EL (cell line): Measurements from ENCODE around the gene SNRPA.
A peak's percentile ranks its signal among the peaks of the same experiment; 100 is the strongest.

Experiments
- DNase-seq: peaks from one replicate; pipeline ENCODE4 v3.0.0-alpha.2; 2016

The SNRPA gene

DNA sequence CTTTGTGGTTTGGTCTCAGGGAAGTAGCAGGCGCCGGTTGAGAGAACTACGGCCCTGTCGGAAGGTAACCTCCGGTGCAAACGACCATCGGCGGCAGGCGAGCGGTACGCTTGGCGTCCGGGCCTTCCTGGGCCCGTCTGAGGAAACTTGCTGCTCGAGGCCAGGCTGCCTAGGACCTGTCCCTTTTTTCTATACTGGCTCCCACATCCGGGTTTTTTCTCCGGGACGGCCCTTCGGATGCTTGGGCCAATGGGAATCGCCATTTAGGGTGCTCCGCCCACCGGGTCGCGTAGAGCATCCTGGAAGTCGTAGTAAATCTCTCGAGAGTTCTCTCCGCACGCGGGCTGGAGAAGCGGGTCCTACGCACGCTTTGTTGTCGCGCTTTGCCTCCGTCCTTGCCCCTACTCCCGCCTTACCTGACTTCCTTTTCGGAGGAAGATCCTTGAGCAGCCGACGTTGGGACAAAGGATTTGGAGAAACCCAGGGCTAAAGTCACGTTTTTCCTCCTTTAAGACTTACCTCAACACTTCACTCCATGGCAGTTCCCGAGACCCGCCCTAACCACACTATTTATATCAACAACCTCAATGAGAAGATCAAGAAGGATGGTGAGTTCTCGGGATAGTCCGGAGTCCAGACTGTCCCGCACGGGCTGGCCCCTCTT, at the start of gene SNRPA:
Gene SNRPA (plus strand): TSS at position 330 of the 664 bp plus-strand sequence. CDS start 206 bp downstream, at position 536.
- DNase-seq = peak; percentile 98

- DNase-seq = no peak
These were observed 49.2 kb upstream of the SNRPA start for GRCh38 chr19:40701758-40702157.

GRCh38 chr19:40702337-40703012, 48.5 kb upstream of the SNRPA start:
- no peak for DNase-seq

GRCh38 chr19:40703029-40703755, 47.8 kb upstream of the SNRPA start:
- DNase-seq = no peak

DNA sequence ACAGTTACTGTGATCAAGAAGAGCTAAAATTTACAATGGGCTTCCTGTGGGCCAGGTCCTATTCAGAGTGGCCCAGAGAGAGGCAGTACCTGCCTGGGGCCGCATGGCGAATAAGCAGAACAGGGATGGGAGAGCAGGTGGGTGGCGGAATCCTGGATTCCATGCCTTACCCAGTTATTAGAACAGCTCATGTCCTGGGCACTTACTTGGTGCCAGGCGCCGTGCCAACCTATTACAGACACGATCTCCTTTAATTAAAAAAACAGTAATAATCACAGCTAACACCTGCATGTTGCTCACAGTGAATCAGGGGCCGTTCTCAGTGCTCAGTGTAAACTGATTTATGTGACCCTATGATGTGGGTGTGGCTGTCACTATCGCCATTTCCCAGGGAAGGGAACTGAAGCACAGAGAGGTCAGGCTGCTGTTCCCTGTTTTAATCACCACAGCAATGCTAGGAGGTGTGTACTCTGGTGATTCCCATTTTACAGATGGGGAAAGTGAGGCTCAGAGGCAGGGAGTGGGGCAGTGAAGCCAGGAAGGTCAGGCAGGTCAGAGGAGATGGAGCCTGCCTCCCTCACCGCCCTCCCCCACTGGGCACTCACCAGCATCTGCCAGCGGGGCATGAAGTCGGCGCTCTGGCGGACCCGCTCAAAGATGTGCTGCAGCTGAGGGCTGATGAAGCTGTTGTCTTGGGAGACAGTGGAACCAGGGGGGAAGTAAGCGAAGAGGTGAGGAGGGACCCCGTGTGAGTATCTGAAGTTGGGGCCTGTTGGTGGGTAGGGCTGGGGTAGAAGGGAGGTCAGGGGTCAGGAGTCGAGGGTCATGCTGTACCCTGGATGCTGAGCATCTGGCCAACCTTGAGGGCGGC, 46.3 kb upstream of the SNRPA start:
- no peak for DNase-seq

DNA sequence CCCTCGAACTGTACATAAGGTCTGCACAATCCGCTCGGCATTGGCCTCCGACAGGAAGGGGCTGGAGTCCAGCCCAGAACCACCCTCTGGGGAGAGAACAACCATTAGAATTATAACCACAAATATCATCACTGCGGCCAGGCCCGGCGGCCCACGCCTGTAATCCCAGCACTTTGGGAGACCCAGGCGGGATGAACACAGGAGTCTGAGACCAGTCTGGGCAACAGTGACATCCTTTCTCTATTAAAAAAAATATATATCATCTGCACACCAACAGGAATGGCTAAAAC, 45.7 kb upstream of the SNRPA start:
- DNase-seq = no peak

DNA sequence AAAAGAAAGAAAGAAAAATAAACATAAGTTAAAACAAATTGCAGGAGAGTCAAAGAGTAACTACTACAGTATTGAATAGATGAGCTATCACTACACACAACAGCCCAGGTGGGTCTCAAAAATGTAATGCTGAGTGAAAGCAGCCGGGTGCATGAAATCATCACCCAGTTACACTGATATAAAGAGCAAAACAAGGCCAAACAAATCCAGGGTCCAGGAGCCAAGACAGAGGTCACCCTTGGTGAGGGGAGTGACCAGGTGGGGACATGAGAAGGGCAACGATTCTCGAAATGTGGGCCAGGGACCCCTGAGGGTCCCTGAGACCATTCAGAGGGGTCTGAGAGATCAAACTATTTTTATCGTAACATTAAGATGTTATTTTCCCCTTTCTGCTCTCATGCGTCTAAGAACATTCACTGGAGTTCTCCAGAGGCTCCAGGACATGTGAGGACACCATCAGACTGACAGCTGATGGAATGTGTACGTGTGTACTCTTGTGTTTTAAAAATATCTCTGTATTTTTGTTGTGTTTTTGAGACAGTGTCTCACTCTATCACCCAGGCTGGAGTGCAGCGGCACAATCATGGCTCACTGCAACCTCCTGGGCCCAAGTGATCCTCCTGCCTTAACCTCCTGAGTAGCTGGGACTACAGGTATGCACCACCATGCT, 44.9 kb upstream of the SNRPA start:
- no peak for DNase-seq

DNA sequence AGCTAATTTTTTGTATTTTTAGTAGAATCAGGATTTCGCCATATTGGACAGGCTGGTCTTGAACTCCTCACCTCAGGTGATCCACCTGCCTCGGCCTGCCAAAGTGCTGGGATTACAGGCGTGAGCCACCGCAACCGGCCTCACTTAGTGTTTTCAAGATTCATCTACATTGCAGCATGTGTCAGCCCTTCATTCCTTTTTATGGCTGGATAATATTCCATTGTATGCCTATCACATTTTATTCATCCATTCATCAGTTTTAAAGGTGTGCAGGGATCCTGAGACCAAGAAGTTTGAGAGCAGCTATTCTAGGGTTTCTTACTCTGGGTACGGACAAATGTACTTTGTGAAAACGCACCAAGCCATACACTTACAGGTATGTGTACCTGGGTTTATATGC, 43.4 kb upstream of the SNRPA start:
- DNase-seq = no peak

GRCh38 chr19:40709817-40710216, 41.2 kb upstream of the SNRPA start:
- no peak for DNase-seq

GRCh38 chr19:40713939-40714338, 37.1 kb upstream of the SNRPA start:
- DNase-seq = no peak

DNA sequence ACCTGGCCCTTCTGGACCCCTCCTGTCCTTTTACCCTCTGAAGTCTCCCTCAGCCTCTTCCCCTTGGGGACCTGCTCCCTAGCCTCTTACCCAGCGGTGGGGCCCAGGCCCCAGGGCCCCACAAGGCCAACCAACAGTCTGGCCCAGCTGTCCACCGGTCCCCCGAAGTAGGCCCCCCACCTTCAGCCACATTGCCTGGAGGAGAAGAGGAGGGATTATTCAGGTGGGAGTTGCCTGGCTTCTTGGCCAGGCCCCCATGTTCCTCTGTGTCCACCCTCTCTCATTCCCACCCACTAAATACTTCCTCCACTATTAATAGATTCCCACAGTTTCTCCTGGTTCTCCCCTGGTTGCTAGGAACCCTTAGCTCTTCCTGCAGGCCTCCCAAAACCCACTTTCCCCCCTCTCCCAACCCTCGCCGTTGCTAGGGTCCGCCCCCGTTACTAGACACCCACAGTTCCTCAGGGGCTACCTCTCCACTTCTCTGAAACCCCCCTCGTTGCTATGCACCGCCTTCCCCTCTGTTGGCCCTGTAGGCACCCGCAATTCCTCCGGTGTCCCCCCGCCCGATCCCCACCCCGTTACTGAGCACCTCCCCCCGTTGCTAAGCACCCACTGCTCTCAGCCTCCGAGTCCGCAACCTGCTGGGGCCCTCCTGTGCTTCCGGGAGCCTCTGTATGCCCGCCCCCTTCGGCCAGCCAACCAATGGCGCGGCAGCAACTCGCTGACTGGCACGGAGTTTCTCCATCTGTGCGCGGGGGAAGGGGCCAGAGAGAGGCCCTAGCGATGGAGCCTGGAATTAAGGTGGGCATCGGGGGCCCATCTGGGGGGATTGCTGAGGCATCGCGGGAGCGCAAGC, 36.3 kb upstream of the SNRPA start:
- peak; percentile 91 for DNase-seq

- peak; percentile 92 for DNase-seq
These were observed 34.9 kb upstream of the SNRPA start for GRCh38 chr19:40716031-40716481.

DNA sequence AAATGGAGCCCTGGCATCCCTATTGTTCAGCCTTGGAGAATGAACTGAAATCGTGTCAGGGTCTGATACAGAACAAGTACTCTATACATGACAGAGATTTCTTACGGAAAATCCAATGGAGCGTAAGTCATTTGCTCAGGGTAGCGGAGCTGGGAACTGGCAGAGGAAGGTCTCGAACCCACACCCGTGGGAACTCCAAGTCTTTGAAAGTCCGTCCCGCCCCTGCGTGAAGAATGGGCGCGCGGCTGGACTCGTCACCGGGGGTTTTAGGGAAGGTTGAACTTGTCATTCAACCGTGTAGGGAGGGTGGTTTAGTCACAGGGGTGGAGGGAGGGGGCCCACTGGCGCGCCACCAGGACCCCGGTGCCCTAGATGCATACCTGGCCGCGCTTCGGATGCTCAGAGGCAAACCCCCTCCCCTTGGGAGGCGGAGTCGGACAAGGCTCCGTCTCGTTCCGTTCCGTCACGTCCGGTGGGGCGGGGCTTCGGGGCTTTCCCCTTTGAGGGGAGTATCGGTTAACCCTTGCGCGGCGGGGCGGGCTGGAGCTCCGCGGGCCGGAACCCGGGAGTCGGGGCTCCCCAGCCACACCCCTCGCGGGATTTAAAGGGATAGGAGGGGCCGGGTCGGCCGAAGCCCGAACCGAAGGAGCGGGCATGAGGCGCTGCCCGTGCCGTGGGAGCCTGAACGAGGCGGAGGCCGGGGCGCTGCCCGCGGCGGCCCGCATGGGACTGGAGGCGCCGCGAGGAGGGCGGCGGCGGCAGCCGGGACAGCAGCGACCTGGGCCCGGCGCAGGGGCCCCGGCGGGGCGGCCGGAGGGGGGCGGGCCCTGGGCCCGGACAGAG, 34.3 kb upstream of the SNRPA start, which contains the start of the genes COQ8B and ITPKC:
Gene COQ8B (minus strand): TSS at position 405 of the 843 bp plus-strand sequence. CDS start 2,254 bp downstream, outside the sequence.
Gene ITPKC (plus strand): TSS at position 631 of the 843 bp plus-strand sequence. CDS start 24 bp downstream, at position 655.
- DNase-seq = peak; percentile 98

GRCh38 chr19:40717325-40717879, 33.6 kb upstream of the SNRPA start:
- peak; percentile 23 for DNase-seq

DNA sequence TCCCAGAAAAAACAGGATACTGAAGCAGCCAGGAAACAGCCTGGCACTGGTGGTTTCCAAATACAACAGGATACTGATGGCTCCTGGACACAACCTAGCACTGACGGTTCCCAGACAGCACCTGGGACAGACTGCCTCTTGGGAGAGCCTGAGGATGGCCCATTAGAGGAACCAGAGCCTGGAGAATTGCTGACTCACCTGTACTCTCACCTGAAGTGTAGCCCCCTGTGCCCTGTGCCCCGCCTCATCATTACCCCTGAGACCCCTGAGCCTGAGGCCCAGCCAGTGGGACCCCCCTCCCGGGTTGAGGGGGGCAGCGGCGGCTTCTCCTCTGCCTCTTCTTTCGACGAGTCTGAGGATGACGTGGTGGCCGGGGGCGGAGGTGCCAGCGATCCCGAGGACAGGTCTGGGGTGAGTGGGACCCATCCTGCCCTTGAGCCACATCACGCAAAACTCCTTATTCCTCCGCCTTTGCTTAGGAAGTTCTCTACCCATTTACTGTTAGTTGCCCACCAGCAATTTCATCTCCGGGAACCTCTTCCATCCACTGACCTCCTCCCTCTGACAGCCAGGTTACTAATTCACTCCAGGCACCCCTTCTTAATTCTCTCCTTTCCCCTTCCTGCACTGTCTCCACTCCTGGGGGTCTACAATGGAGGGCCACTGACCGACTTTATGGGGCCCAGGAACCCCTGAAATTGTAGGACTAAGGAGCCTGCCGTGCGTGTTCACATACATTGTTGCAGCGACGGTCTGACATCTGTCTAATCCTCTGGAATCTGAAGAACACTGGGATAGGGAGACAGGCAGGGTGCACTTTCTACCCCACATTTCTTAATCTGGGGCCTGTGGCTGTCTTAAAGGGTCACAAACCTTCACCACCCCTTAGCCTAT, 32.9 kb upstream of the SNRPA start:
- DNase-seq = peak; percentile 43

DNA sequence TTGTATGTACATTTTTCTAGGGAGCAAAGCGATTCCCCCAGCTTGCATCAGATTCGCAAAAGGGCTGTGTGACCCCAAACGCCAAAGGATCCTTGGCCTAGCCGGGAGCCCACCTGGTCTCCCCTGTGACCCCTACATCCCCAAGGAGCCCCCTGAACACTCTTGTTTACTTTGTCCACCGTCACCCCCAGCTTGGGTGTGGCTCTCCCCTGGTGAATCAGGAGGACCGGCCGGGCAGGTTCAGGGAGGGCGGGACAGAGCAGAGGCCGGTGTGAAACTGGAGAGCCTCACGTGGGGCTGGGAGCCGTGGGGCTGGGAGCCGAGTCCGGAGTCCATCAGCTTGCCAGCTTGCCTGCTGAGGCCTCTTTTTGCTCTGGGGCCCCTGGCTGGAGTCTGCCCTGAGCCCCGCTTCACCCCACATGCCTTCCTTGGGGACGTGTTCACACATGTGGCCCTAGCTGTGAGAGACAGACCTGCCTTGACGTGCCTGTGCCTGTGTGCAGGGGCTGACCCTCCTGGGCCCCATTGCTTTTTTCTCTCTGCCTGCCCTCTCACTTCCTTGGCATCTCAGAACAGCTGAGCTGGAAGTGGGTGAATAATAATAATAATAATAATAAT, 32.1 kb upstream of the SNRPA start:
- DNase-seq = peak; percentile 58

DNA sequence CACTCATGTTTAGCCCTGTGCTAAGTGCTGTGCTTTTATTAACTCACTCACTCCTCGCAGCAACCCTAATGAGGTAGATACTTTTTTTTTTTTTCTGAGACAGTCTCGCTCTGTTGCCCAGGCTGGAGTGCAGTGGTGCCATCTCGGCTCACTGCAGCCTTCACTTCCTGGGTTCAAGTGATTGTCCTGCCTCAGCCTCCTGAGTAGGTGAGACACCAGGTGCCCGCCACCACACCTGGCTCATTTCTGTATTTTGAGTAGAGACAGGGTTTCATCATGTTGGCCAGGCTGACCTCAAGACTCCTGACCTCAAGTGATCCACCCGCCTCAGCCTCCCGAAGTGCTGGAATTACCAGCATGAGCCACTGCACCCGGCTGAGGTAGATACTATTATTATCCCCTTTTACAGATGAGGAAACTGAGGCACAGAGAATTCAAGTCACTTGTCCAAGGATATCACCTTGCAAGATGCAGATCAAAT, 31.5 kb upstream of the SNRPA start:
- no peak for DNase-seq

- DNase-seq = no peak
These were observed 29.9 kb upstream of the SNRPA start for GRCh38 chr19:40721140-40721486.
